Kidney epithelial cell (primary cell): ENCODE data around the gene AMY2A. TPM values are rescaled to one million over a fixed set of nuclear protein-coding genes. Genes with fewer than 3 reads are reported as not detected.
"Not testable (repeated sequence)": the region's sequence is repeated elsewhere in the genome, so short reads cannot be mapped to it uniquely, and the experiment has no call there.

ENCODE experiments used
- DNase-seq: peaks from one replicate; pipeline ENCODE4 v3.0.0-alpha.2; 2010; ENCODE audit warnings: low read depth
- H3K27me3 ChIP-seq: 2 replicates; pipeline ENCODE4 v1.6.0; 2011; ENCODE audit warnings: low read length; ENCODE audit not compliant: control insufficient read depth, insufficient read depth
- H3K36me3 ChIP-seq: 2 replicates; pipeline ENCODE4 v1.5.1; 2011; ENCODE audit warnings: low read length; ENCODE audit not compliant: control insufficient read depth, insufficient read depth
- H3K4me3 ChIP-seq: 2 replicates; pipeline ENCODE4 v1.5.1; 2011; ENCODE audit warnings: low read depth, mild to moderate bottlenecking, control low read depth, low read length
- CTCF ChIP-seq: IDR thresholded peaks from 2 replicates; pipeline ENCODE4 v1.5.1; 2011; ENCODE audit warnings: mild to moderate bottlenecking, moderate library complexity, low read length, control low read depth, inconsistent platforms; ENCODE audit not compliant: insufficient read depth, poor library complexity, severe bottlenecking
- total RNA-seq: library from RNA; depleted of rRNA; stranded (reverse); fragments of >200 nt; gene quantifications from 2 replicates; pipeline ENCODE4 v1.2.3, GENCODE V29; 2015

AMY2A gene
- total RNA-seq, result not detected in 2 replicates

GRCh38 chr1:103616994-103617477 lies at the start of gene AMY2A:
Gene AMY2A (plus strand): TSS chr1:103617427. CDS start chr1:103617441, 14 bp downstream.
- not testable (repeated sequence) for H3K4me3 ChIP-seq, DNase-seq, H3K27me3 ChIP-seq, H3K36me3 ChIP-seq

DNA sequence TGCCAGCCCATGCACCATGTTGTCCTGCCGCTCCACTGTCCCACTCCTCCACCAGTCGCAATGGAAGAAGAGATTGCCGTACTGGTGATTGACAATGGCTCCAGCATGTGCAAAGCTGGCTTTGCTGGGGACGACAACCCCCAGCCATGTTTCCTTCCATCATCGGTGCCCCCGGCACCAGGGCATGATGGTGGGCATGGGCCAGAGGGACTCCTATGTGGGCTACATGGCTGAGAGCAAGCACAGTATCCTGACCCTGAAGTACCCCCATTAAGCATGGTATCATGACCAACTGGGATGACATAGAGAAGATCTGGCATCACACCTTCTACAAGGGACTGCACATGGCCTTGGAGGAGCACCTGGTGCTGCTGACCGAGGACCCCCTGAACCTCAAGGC lies 47.7 kb upstream of the AMY2A start:
- TF ChIP-seq CTCF, result no peak
- H3K36me3 ChIP-seq, result no peaks in the 10 kb centered on the region

DNA sequence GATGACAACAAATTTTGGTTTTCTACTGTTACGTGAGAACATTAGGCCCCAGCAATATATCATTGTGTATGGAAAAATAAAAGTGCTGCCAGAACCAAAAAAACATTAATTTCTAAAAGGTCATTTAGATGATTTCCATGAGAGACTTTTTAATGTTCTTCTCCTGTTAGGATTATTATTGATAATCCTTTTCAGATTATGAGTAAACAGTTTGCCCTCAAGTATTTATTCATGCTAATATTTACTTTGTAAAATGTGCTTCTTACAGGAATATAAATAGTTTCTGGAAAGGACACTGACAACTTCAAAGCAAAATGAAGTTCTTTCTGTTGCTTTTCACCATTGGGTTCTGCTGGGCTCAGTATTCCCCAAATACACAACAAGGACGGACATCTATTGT lies 45.9 kb upstream of the AMY2A start, which contains the start of gene AMY2B:
TSS of gene AMY2B (plus strand) at position 301 of the 400 bp plus-strand sequence. CDS start at position 315, 14 bp downstream.
- H3K4me3 ChIP-seq, H3K36me3 ChIP-seq, H3K27me3 ChIP-seq, DNase-seq: not testable (repeated sequence)

More for the DNA sequence above, 47.7 kb upstream of the AMY2A start:
- no peak for DNase-seq
- no peak overlapping the region for H3K4me3 ChIP-seq
- no peaks in the 10 kb centered on the region for H3K27me3 ChIP-seq

DNA sequence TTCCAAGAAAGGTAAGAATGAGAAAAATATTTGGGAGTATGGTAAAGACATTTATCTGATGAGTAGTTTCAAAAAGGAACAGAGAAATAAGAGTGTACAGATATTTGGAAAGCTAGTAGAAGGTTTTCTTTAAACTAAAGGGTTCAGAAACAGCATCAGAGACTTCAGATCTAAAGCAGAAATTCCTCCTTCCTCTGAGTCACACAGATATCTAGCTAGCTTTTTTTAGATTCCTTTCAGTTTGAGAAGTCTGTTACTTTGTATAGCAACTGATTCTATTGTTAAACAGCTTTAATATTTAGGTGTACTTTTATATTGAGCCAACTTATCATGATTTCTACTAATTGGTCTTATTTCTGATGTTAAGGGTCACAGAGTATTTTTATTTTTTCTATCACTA lies 41.2 kb upstream of the AMY2A start:
- TF ChIP-seq CTCF, result no peak
- H3K4me3 ChIP-seq, result no peak overlapping the region
- H3K36me3 ChIP-seq, result no peaks in the 10 kb centered on the region
- no peak for DNase-seq
- no peaks in the 10 kb centered on the region for H3K27me3 ChIP-seq

DNA sequence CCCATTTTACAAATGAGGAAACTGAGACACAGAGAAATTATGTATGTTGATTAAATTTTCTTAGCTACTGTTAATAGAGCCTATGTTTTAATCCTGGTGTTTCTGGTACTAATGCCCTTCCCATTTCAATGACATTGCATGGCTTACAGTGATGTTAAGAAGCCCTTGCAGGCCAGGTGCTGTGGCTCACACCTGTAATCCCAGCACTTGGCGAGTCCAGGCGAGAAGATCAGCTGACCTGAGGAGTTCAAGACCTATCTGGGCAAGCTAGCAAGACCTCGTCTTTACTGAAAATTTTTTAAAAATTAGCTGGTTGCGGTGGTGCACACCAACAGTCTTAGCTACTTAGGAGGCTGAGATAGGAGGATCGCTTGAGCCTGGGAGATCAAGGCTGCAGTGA lies 40.4 kb upstream of the AMY2A start:
- H3K4me3 ChIP-seq, DNase-seq, H3K36me3 ChIP-seq, H3K27me3 ChIP-seq: not testable (repeated sequence)

GRCh38 chr1:103582464-103582863 lies 34.8 kb upstream of the AMY2A start:
- Histone ChIP-seq H3K27me3 (no peaks in the 10 kb centered on the region), H3K4me3 (no peak overlapping the region), H3K36me3 (no peaks in the 10 kb centered on the region)
- no peak for TF ChIP-seq CTCF
- no peak for DNase-seq

DNA sequence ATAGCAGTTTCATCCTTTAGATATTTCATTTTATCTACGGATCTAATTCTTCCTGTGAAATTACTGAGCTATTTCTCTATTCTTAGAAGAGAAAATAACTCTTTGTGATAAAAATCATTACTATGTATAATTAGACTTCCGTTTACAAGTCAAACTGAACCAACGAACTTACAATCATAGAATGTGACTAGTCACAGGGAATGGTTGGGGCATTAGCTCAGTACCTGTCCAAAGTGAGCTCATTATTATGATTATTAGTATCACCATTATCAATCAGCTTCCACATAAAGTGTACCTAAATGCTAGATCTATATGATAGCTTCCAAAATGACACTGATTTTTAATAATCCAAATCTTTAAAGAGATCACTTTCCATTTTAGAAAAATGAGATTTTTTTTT lies 33.3 kb upstream of the AMY2A start:
- DNase-seq, result no peak
- Histone ChIP-seq H3K4me3 (no peak overlapping the region), H3K36me3 (no peaks in the 10 kb centered on the region), H3K27me3 (no peaks in the 10 kb centered on the region)
- TF ChIP-seq CTCF, result no peak
